Measurements from ENCODE around the gene CCSAP.
"Not testable (repeated sequence)": the region's sequence is repeated elsewhere in the genome, so short reads cannot be mapped to it uniquely, and the experiment has no call there.

Gene CCSAP

GRCh38 chr1:229342656-229343569, at the start of gene CCSAP:
TSS of gene CCSAP (minus strand) at chr1:229343047. CDS start at chr1:229342465, 582 bp downstream.
- peak; percentile 47 for DNase-seq

GRCh38 chr1:229390130-229390529, 47.3 kb upstream of the CCSAP start:
- DNase-seq, result no peak

GRCh38 chr1:229388897-229389580, 46.2 kb upstream of the CCSAP start:
- no peak for DNase-seq

GRCh38 chr1:229385853-229386456, 43.1 kb upstream of the CCSAP start:
- no peak for DNase-seq

- DNase-seq, result no peak
These were observed 42.0 kb upstream of the CCSAP start for GRCh38 chr1:229384822-229385221.

GRCh38 chr1:229383961-229384360, 41.1 kb upstream of the CCSAP start:
- DNase-seq, result no peak

GRCh38 chr1:229383188-229383587, 40.3 kb upstream of the CCSAP start:
- DNase-seq, result no peak

- DNase-seq, result no peak
These were observed 38.4 kb upstream of the CCSAP start for GRCh38 chr1:229381234-229381633.

- DNase-seq, result no peak
These were observed 37.8 kb upstream of the CCSAP start for GRCh38 chr1:229380536-229381160.

GRCh38 chr1:229379846-229380245, 37.0 kb upstream of the CCSAP start:
- no peak for DNase-seq

- DNase-seq, result no peak
These were observed 35.9 kb upstream of the CCSAP start for GRCh38 chr1:229378586-229379367.

GRCh38 chr1:229378035-229378434, 35.2 kb upstream of the CCSAP start:
- not testable (repeated sequence) for DNase-seq

- DNase-seq, result no peak
These were observed 34.6 kb upstream of the CCSAP start for GRCh38 chr1:229377429-229377828.

GRCh38 chr1:229376521-229376920, 33.7 kb upstream of the CCSAP start:
- DNase-seq, result no peak

GRCh38 chr1:229374485-229374884, 31.6 kb upstream of the CCSAP start:
- DNase-seq, result no peak

- no peak for DNase-seq
These were observed 30.5 kb upstream of the CCSAP start for GRCh38 chr1:229373395-229373794.

GRCh38 chr1:229372251-229372650, 29.4 kb upstream of the CCSAP start:
- DNase-seq, result no peak

- DNase-seq, result no peak
These were observed 28.8 kb upstream of the CCSAP start for GRCh38 chr1:229371624-229372023.

GRCh38 chr1:229370601-229371021, 27.8 kb upstream of the CCSAP start:
- no peak for DNase-seq

GRCh38 chr1:229368347-229368746, 25.5 kb upstream of the CCSAP start:
- DNase-seq, result no peak

GRCh38 chr1:229365569-229365968, 22.7 kb upstream of the CCSAP start:
- DNase-seq, result no peak

Measured in activated CD4-positive, alpha-beta T cell treated with anti-CD3 and anti-CD28 coated beads, Interleukin-10, Interleukin-2, amounts not matched to agents 100 ng/mL and 50 ng/mL, durations not matched to agents 16 hours and 8 hours (primary cell).